Fibroblast of lung (primary cell): ENCODE data around the gene RASSF5. TPM values are rescaled to one million over a fixed set of nuclear protein-coding genes. Genes with fewer than 3 reads are reported as not detected.

ENCODE experiments used
- DNase-seq, 2 donors: peaks; one replicate each; pipeline versions ENCODE4 v3.0.0 to v3.0.0-alpha.2; 2010; ENCODE audit warnings: low read depth in 2 of 2
- H2AFZ ChIP-seq: 2 replicates; pipeline ENCODE4 v1.5.1; 2012; ENCODE audit warnings: low read length, control low read depth, inconsistent platforms
- H3K27ac ChIP-seq: 2 replicates; pipeline ENCODE4 v1.5.1; 2011; ENCODE audit warnings: low read length, control low read depth; ENCODE audit not compliant: insufficient read depth
- H3K27me3 ChIP-seq: 2 replicates; pipeline ENCODE4 v1.5.1; 2011; ENCODE audit warnings: mild to moderate bottlenecking, low read length; ENCODE audit not compliant: control insufficient read depth, insufficient read depth
- H3K36me3 ChIP-seq: 2 replicates; pipeline ENCODE4 v1.5.1; 2011; ENCODE audit warnings: low read length; ENCODE audit not compliant: control insufficient read depth, insufficient read depth
- H3K4me1 ChIP-seq: 2 replicates; pipeline ENCODE4 v1.5.1; 2011; ENCODE audit warnings: low read length; ENCODE audit not compliant: control insufficient read depth, insufficient read depth; ENCODE audit errors: extremely low read depth
- H3K4me2 ChIP-seq: 2 replicates; pipeline ENCODE4 v1.5.1; 2011; ENCODE audit warnings: low read length, control low read depth; ENCODE audit not compliant: insufficient read depth; ENCODE audit errors: extremely low read depth
- H3K4me3 ChIP-seq, 4 experiments: fragments of 200-600 bp in 1 of 4; sonication (generic) in 1 of 4; replicated peaks in 1 of 4; 2 replicates each; pipeline ENCODE4 v1.5.1; 2011 to 2016; ENCODE audit warnings: low read length in 4 of 4, low read depth in 3 of 4, mild to moderate bottlenecking in 3 of 4, control low read depth in 2 of 4, inconsistent platforms in 1 of 4, mixed read lengths in 1 of 4; ENCODE audit not compliant: insufficient read depth in 1 of 4; ENCODE audit errors: control extremely low read depth in 1 of 4
- H3K79me2 ChIP-seq: 2 replicates; pipeline ENCODE4 v1.5.1; 2012; ENCODE audit warnings: mild to moderate bottlenecking, low read length, inconsistent platforms; ENCODE audit not compliant: control insufficient read depth, insufficient read depth
- H3K9ac ChIP-seq: 2 replicates; pipeline ENCODE4 v1.5.1; 2011; ENCODE audit warnings: mild to moderate bottlenecking, low read length, control low read depth; ENCODE audit not compliant: insufficient read depth
- H3K9me3 ChIP-seq: 2 replicates; pipeline ENCODE4 v1.5.1; 2012; ENCODE audit warnings: low read depth, low read length; ENCODE audit not compliant: control insufficient read depth, insufficient read depth
- H4K20me1 ChIP-seq: 2 replicates; pipeline ENCODE4 v1.5.1; 2011; ENCODE audit warnings: low read length; ENCODE audit not compliant: control insufficient read depth, insufficient read depth; ENCODE audit errors: extremely low read depth
- EZH2 ChIP-seq: IDR thresholded peaks from 2 replicates; pipeline ENCODE4 v1.5.1; 2012; ENCODE audit warnings: low read length, control low read depth, mild to moderate bottlenecking; ENCODE audit errors: missing control alignments
- polyA plus RNA-seq, 2 donors: library from polyadenylated mRNA; depleted of rRNA in 1 of 2; stranded (reverse) in 1 of 2; unstranded in 1 of 2; fragments of >200 nt; gene quantifications; 2 replicates each; pipeline ENCODE4 v1.2.1, GENCODE V29; 2011 to 2012; ENCODE audit warnings: missing spikeins in 1 of 2
- total RNA-seq: library from RNA; depleted of rRNA; stranded (reverse); fragments of >200 nt; gene quantifications from 2 replicates; pipeline ENCODE4 v1.2.1, GENCODE V29; 2014
- TF ChIP-seq, protein P1 (sequence below), 2 donors: IDR thresholded peaks in 1 of 2; conservative IDR thresholded peaks in 1 of 2; 1 replicate in 1 of 2; 2 replicates in 1 of 2; pipeline ENCODE4 v1.5.1; 2011 to 2012; ENCODE audit warnings: low read length in 2 of 2, control low read depth in 1 of 2, inconsistent platforms in 1 of 2, low read depth in 1 of 2, mild to moderate bottlenecking in 1 of 2

The RASSF5 gene
- total and polyA plus RNA-seq, 2 donors (not counting 1 experiment from before 2014, with no cell fraction given): 1.3 to 3.0 TPM

DNA sequence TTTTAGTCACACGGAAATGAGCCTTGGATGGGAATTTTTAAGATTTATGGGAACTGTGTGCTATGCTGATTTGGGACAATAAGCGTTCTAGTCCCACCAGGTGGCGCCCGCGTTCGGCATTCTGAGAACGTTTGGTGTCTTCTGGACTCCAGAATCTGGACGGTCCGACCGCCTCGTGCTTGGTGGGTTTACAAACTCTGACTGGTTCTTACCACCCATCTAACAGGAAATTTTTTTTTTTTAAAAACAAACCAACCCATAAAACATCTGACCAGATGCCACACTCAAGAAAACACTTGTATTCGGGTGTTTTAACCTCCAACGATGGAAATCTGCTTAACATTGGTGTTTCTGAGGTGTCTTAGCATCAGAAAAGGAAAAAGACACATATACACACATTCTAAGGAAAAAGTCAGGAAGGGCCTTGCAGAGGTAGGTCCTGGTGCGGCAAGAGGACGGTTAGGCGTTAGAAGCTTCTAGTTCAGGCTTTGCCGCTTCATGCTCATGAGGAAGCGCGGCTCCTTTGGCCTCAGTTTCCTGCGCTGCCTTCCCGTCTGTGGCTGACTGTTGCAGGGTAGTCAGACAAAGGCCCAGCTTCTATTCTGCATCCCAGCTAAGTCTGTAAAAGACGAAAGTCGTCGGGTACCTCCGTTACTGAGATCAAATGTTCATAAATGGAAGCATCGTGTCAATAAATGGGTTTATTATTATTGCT, 127.2 kb downstream of the RASSF5 start:
- peak overlapping the region; percentile 42 for H3K4me2 ChIP-seq
- H4K20me1 ChIP-seq: no peaks in the 10 kb centered on the region
- DNase-seq: peak; percentile 80 to 91
- no peaks in the 10 kb centered on the region for H3K9me3 ChIP-seq
- H3K27ac ChIP-seq: peak overlapping the region; percentile 89
- no peaks in the 10 kb centered on the region for H3K27me3 ChIP-seq
- H3K79me2 ChIP-seq: peaks cover 18% of the 10 kb centered on the region
- no peak for TF ChIP-seq EZH2
- TF ChIP-seq, protein P1, sequence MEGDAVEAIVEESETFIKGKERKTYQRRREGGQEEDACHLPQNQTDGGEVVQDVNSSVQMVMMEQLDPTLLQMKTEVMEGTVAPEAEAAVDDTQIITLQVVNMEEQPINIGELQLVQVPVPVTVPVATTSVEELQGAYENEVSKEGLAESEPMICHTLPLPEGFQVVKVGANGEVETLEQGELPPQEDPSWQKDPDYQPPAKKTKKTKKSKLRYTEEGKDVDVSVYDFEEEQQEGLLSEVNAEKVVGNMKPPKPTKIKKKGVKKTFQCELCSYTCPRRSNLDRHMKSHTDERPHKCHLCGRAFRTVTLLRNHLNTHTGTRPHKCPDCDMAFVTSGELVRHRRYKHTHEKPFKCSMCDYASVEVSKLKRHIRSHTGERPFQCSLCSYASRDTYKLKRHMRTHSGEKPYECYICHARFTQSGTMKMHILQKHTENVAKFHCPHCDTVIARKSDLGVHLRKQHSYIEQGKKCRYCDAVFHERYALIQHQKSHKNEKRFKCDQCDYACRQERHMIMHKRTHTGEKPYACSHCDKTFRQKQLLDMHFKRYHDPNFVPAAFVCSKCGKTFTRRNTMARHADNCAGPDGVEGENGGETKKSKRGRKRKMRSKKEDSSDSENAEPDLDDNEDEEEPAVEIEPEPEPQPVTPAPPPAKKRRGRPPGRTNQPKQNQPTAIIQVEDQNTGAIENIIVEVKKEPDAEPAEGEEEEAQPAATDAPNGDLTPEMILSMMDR (conservative IDR thresholded peaks at IDR 0.05 in 1 of 2, IDR thresholded peaks at IDR 0.05 in 1 of 2; ENCODE audit: low read depth in 1 of 2, low read length in 2 of 2): peak; percentile 81 to 83
- peak overlapping the region; percentile 39 for H3K9ac ChIP-seq
- H3K36me3 ChIP-seq: no peaks in the 10 kb centered on the region
- peak overlapping the region in 2 of 4 experiments; percentile 56 to 87 for H3K4me3 ChIP-seq
- H2AFZ ChIP-seq: no peak overlapping the region
- peaks cover 16% of the 10 kb centered on the region for H3K4me1 ChIP-seq

DNA sequence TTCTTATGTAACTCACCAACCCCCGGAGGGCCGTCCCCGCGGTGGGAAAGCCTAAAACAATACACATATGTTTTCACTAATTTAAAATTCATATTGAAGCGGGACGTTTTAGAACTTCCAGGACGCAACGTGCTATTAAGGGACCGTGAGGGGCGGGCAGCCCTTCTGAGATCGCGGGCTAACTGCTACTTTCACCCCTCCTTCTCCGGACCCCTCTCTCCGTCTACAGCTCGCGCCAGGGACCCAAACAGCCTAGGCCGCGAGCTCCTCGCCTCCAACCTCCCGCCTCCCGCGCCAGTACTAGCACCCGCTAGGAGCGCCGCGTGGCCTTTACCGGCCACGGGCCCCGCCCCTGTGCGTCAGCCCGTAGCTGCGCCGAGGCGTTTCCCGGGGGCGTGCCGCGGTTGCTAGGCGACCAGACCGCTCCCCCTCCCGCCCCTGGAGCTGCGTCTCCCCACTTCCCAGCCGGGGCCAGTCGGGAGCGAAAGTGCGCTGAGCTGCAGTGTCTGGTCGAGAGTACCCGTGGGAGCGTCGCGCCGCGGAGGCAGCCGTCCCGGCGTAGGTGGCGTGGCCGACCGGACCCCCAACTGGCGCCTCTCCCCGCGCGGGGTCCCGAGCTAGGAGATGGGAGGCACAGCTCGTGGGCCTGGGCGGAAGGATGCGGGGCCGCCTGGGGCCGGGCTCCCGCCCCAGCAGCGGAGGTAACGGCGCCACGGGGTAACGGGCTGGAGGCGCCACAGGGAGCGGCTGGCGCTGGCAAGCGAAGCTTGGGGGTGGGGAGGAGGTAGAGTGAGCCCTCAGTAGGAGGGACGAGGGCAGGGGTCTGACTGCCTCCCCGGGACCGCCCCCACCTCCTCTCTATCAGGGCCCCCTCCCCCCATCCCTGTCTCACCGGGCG, 128.0 kb downstream of the RASSF5 start, which contains the start of gene DYRK3:
Gene DYRK3 (plus strand): TSS at position 457 of the 898 bp plus-strand sequence. CDS start 168 bp downstream, at position 625.
- H3K4me3 ChIP-seq: peak within 1 kb of the TSS; percentile 79 to 94 (median 84)
- peaks cover 18% of the 10 kb centered on the region for H3K79me2 ChIP-seq
- H3K9ac ChIP-seq: peak within 1 kb of the TSS; percentile 93
- H3K27me3 ChIP-seq: no peaks in the 10 kb centered on the region
- peaks cover 16% of the 10 kb centered on the region for H3K4me1 ChIP-seq
- TF ChIP-seq, protein P1 (conservative IDR thresholded peaks at IDR 0.05 in 1 of 2, IDR thresholded peaks at IDR 0.05 in 1 of 2; ENCODE audit: low read depth in 1 of 2, low read length in 2 of 2): no peak
- no peak for TF ChIP-seq EZH2
- H3K4me2 ChIP-seq: peak within 1 kb of the TSS; percentile 84
- peak; percentile 91 for DNase-seq
- H2AFZ ChIP-seq: peak within 1 kb of the TSS; percentile 25
- H3K9me3 ChIP-seq: no peaks in the 10 kb centered on the region
- peak within 1 kb of the TSS; percentile 89 for H3K27ac ChIP-seq
- H4K20me1 ChIP-seq: no peaks in the 10 kb centered on the region
- no peaks in the 10 kb centered on the region for H3K36me3 ChIP-seq

DNA sequence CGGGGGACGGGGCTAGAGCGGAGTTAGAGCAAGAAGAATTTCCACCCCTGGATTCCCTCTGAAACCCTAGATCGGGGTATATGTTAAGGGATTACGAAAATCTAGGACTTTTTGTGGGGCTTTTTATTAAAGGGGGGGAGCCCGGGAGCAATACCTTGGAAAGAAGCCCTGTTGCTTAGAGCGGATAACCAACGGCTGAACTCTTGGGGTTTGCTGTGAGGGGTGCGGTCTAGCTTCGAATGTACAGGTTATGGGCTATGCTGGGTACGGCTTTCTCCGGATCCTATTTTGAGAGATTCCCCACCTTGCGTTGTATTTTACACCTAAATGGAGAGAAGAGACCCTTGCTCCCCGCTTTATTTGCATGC, 128.6 kb downstream of the RASSF5 start:
- Histone ChIP-seq H3K4me1 (peaks cover 16% of the 10 kb centered on the region), H4K20me1 (no peaks in the 10 kb centered on the region), H3K9me3 (no peaks in the 10 kb centered on the region), H3K79me2 (peaks cover 18% of the 10 kb centered on the region), H3K27ac (peak overlapping the region; percentile 89), H3K36me3 (no peaks in the 10 kb centered on the region), H3K4me2 (peak overlapping the region; percentile 84), H3K27me3 (no peaks in the 10 kb centered on the region), H3K4me3 (peak overlapping the region; percentile 79 to 94 (median 84)), H2AFZ (no peak overlapping the region), H3K9ac (peak overlapping the region; percentile 93)
- no peak for TF ChIP-seq EZH2
- TF ChIP-seq, protein P1 (conservative IDR thresholded peaks at IDR 0.05 in 1 of 2, IDR thresholded peaks at IDR 0.05 in 1 of 2; ENCODE audit: low read depth in 1 of 2, low read length in 2 of 2): no peak
- no peak for DNase-seq
